CD4-positive, CD25-positive, alpha-beta regulatory T cell (primary cell): ENCODE results near the gene ATXN1. TPM values are rescaled to one million over a fixed set of nuclear protein-coding genes. Genes with fewer than 3 reads are reported as not detected.

Experiments used
- ATAC-seq, 2 donors: fragments of 150-1000 bp; cut with Tn5 transposase; one replicate each; pipeline ENCODE4 v1.10.0; 2021; ENCODE audit warnings: low read depth in 2 of 2, moderate number of reproducible peaks in 2 of 2, moderate library complexity in 1 of 2
- DNase-seq, 3 donors: peaks; one replicate each; pipeline versions ENCODE4 v3.0.0 to v3.0.0-alpha.2; 2012 to 2022; ENCODE audit warnings: mixed read lengths in 1 of 3
- H3K27ac ChIP-seq: one replicate; pipeline ENCODE4 v1.7.0; 2013; ENCODE audit warnings: mild to moderate bottlenecking, low read length; ENCODE audit not compliant: insufficient read depth, poor library complexity, severe bottlenecking
- H3K27me3 ChIP-seq: one replicate; pipeline ENCODE4 v1.7.0; 2013; ENCODE audit warnings: low read length; ENCODE audit not compliant: control insufficient read depth, insufficient read depth
- H3K36me3 ChIP-seq: one replicate; pipeline ENCODE4 v1.7.0; 2013; ENCODE audit warnings: mild to moderate bottlenecking, low read length, moderate library complexity; ENCODE audit not compliant: control insufficient read depth, insufficient read depth
- H3K4me1 ChIP-seq: 2 replicates; pipeline ENCODE4 v1.7.0; 2013; ENCODE audit warnings: mild to moderate bottlenecking, low read length; ENCODE audit not compliant: insufficient read depth, control insufficient read depth, poor library complexity, severe bottlenecking
- H3K4me3 ChIP-seq: one replicate; pipeline ENCODE4 v1.7.0; 2013; ENCODE audit warnings: low read depth, mild to moderate bottlenecking, low read length, moderate library complexity
- H3K9me3 ChIP-seq, 2 experiments: 1 replicate in 1 of 2; 2 replicates in 1 of 2; pipeline ENCODE4 v1.7.0; 2013; ENCODE audit warnings: low read length in 2 of 2, mild to moderate bottlenecking in 1 of 2, moderate library complexity in 1 of 2; ENCODE audit not compliant: control insufficient read depth in 2 of 2
- H3K27ac Mint-ChIP-seq, 3 donors: one replicate each; pipeline ENCODE4 v1.8.0; 2020 to 2022; ENCODE audit warnings: mild to moderate bottlenecking in 3 of 3, mixed read lengths in 3 of 3, moderate library complexity in 2 of 3
- H3K27me3 Mint-ChIP-seq: one replicate; pipeline ENCODE4 v1.8.0; 2022; ENCODE audit warnings: mild to moderate bottlenecking, mixed read lengths
- H3K36me3 Mint-ChIP-seq: one replicate; pipeline ENCODE4 v1.8.0; 2020; ENCODE audit warnings: mixed read lengths
- H3K4me1 Mint-ChIP-seq, 4 donors: one replicate each; pipeline ENCODE4 v1.8.0; 2020 to 2022; ENCODE audit warnings: mixed read lengths in 4 of 4, mild to moderate bottlenecking in 1 of 4
- H3K4me3 Mint-ChIP-seq, 4 donors: one replicate each; pipeline ENCODE4 v1.8.0; 2020 to 2022; ENCODE audit warnings: mild to moderate bottlenecking in 4 of 4, mixed read lengths in 4 of 4, moderate library complexity in 3 of 4
- H3K9me3 Mint-ChIP-seq, 7 donors: one replicate each; pipeline ENCODE4 v1.8.0; 2020 to 2022; ENCODE audit warnings: mixed read lengths in 7 of 7, mild to moderate bottlenecking in 3 of 7, moderate library complexity in 2 of 7
- polyA plus RNA-seq, 4 donors: library from polyadenylated mRNA; unstranded; fragments of 300-500 nt; fragmentation: Illumina TruSeq; gene quantifications; one replicate each; pipeline ENCODE4 v1.2.3, GENCODE V29; 2021
- total RNA-seq: library from RNA; stranded (reverse); gene quantifications from one replicate; pipeline ENCODE4 v1.2.3, GENCODE V29; 2022

The ATXN1 gene
- total and polyA plus RNA-seq, 5 donors from 2014 or later, result 15.8 to 191 (median 19.2) TPM

GRCh38 chr6:16480763-16481560, 280.3 kb downstream of the ATXN1 start:
- Histone ChIP-seq H3K36me3 (peaks cover 7% of the 10 kb centered on the region), H3K9me3 (peaks cover 0 to 3% of the 10 kb centered on the region in 2 experiments), H3K4me3 (peak overlapping the region; percentile 29), H3K4me1 (peaks cover 80% of the 10 kb centered on the region), H3K27me3 (no peaks in the 10 kb centered on the region), H3K27ac (peak overlapping the region; percentile 95)
- DNase-seq, result peak in 1 of 3 donors; percentile 59
- H3K4me1 Mint-ChIP-seq, result peaks cover 20 to 92% (median 73%) of the 10 kb centered on the region in 4 donors
- no peaks in the 10 kb centered on the region for H3K27me3 Mint-ChIP-seq
- H3K27ac Mint-ChIP-seq, result peak overlapping the region; percentile 93 to 97 (median 97)
- H3K4me3 Mint-ChIP-seq, result peak overlapping the region; percentile 29 to 73 (median 56)
- no peak for ATAC-seq
- H3K9me3 Mint-ChIP-seq, result no peaks in the 10 kb centered on the region
- H3K36me3 Mint-ChIP-seq, result peaks cover 20% of the 10 kb centered on the region

GRCh38 chr6:16477367-16478149, 283.7 kb downstream of the ATXN1 start:
- H3K4me1 Mint-ChIP-seq, result peaks cover 33 to 91% (median 69%) of the 10 kb centered on the region in 4 donors
- H3K27ac ChIP-seq, result peak overlapping the region; percentile 66
- H3K27ac Mint-ChIP-seq, result peak overlapping the region; percentile 88 to 91 (median 91)
- peaks cover 12% of the 10 kb centered on the region for H3K36me3 Mint-ChIP-seq
- no peak overlapping the region for H3K4me3 ChIP-seq
- H3K4me1 ChIP-seq, result peaks cover 79% of the 10 kb centered on the region
- ATAC-seq, result no peak
- no peaks in the 10 kb centered on the region for H3K27me3 Mint-ChIP-seq
- H3K9me3 ChIP-seq, result peaks cover 0 to under 1% of the 10 kb centered on the region in 2 experiments
- DNase-seq, result no peak
- H3K4me3 Mint-ChIP-seq, result peak overlapping the region in 3 of 4 donors; percentile 43 to 58 (median 52)
- no peaks in the 10 kb centered on the region for H3K9me3 Mint-ChIP-seq
- no peaks in the 10 kb centered on the region for H3K27me3 ChIP-seq
- peaks cover 7% of the 10 kb centered on the region for H3K36me3 ChIP-seq

GRCh38 chr6:16476861-16477260, 284.4 kb downstream of the ATXN1 start:
- Histone ChIP-seq H3K4me1 (peaks cover 79% of the 10 kb centered on the region), H3K4me3 (no peak overlapping the region), H3K27ac (peak overlapping the region; percentile 66), H3K9me3 (no peaks in the 10 kb centered on the region), H3K36me3 (peaks cover 7% of the 10 kb centered on the region), H3K27me3 (no peaks in the 10 kb centered on the region)
- H3K4me1 Mint-ChIP-seq, result peaks cover 35 to 91% (median 70%) of the 10 kb centered on the region in 4 donors
- no peaks in the 10 kb centered on the region for H3K9me3 Mint-ChIP-seq
- H3K27me3 Mint-ChIP-seq, result no peaks in the 10 kb centered on the region
- H3K27ac Mint-ChIP-seq, result peak overlapping the region; percentile 88 to 91 (median 91)
- peak overlapping the region in 3 of 4 donors; percentile 11 to 52 (median 33) for H3K4me3 Mint-ChIP-seq
- peaks cover 12% of the 10 kb centered on the region for H3K36me3 Mint-ChIP-seq
- ATAC-seq, result no peak
- peak in 1 of 3 donors; percentile 41 for DNase-seq

GRCh38 chr6:16475494-16475781, 285.8 kb downstream of the ATXN1 start:
- Mint-ChIP-seq H3K27ac (peak overlapping the region; percentile 88 to 96 (median 91)), H3K27me3 (no peaks in the 10 kb centered on the region), H3K4me1 (peaks cover 38 to 91% (median 65%) of the 10 kb centered on the region in 4 donors), H3K4me3 (peak overlapping the region in 1 of 4 donors; percentile 25), H3K9me3 (no peaks in the 10 kb centered on the region), H3K36me3 (peaks cover 12% of the 10 kb centered on the region)
- ATAC-seq (no peak), DNase-seq (no peak)
- peak overlapping the region; percentile 5 for H3K4me3 ChIP-seq
- H3K9me3 ChIP-seq, result no peaks in the 10 kb centered on the region
- peak overlapping the region; percentile 90 for H3K27ac ChIP-seq
- no peaks in the 10 kb centered on the region for H3K27me3 ChIP-seq
- peaks cover 7% of the 10 kb centered on the region for H3K36me3 ChIP-seq
- H3K4me1 ChIP-seq, result peaks cover 80% of the 10 kb centered on the region

- Mint-ChIP-seq H3K4me3 (peak overlapping the region; percentile 25 to 56 (median 52)), H3K9me3 (no peaks in the 10 kb centered on the region), H3K27ac (peak overlapping the region; percentile 88 to 96 (median 91)), H3K27me3 (no peaks in the 10 kb centered on the region), H3K36me3 (peaks cover 8% of the 10 kb centered on the region), H3K4me1 (peaks cover 38 to 91% (median 63%) of the 10 kb centered on the region in 4 donors)
- ATAC-seq, result peak; percentile 46 to 58
- peaks cover 4% of the 10 kb centered on the region for H3K36me3 ChIP-seq
- DNase-seq, result peak; percentile 27 to 71 (median 53)
- H3K27me3 ChIP-seq, result no peaks in the 10 kb centered on the region
- H3K27ac ChIP-seq, result peak overlapping the region; percentile 90
- H3K4me1 ChIP-seq, result peaks cover 76% of the 10 kb centered on the region
- H3K9me3 ChIP-seq, result no peaks in the 10 kb centered on the region
- H3K4me3 ChIP-seq, result peak overlapping the region; percentile 69
These were observed 286.3 kb downstream of the ATXN1 start for GRCh38 chr6:16474772-16475493.

- peaks cover 11% of the 10 kb centered on the region for H3K36me3 Mint-ChIP-seq
- Histone ChIP-seq H3K27me3 (no peaks in the 10 kb centered on the region), H3K4me1 (peaks cover 76% of the 10 kb centered on the region), H3K36me3 (no peaks in the 10 kb centered on the region), H3K27ac (peak overlapping the region; percentile 90), H3K4me3 (peak overlapping the region; percentile 69), H3K9me3 (no peaks in the 10 kb centered on the region)
- peak in 2 of 3 donors; percentile 46 to 79 for DNase-seq
- no peaks in the 10 kb centered on the region for H3K27me3 Mint-ChIP-seq
- H3K4me1 Mint-ChIP-seq, result peaks cover 41 to 94% (median 66%) of the 10 kb centered on the region in 4 donors
- ATAC-seq, result peak; percentile 5 to 15
- peak overlapping the region; percentile 88 to 96 (median 91) for H3K27ac Mint-ChIP-seq
- H3K9me3 Mint-ChIP-seq, result no peaks in the 10 kb centered on the region
- H3K4me3 Mint-ChIP-seq, result peak overlapping the region; percentile 51 to 73 (median 58)
These were observed 287.1 kb downstream of the ATXN1 start for GRCh38 chr6:16473908-16474771.
